HCT116 (cell line): Measurements from ENCODE around the gene KRTCAP2. TPM values are rescaled to one million over a fixed set of nuclear protein-coding genes. Genes with fewer than 3 reads are reported as not detected.

Experiments
- ATAC-seq: fragments of 200-7000 bp; cut with Tn5 transposase; 2 replicates; pipeline ENCODE4 v1.9.1; 2020; ENCODE audit warnings: mild to moderate bottlenecking, moderate library complexity
- BruUV-seq: library from RNA; stranded (reverse); fragments of 400-500 nt; replicated peaks from 2 replicates; lab custom pipeline; 2021; lab: Mats Ljungman, UMichigan
- CTCF ChIA-PET: fragments of 300-600 bp; sonication (Branson Sonifier 250); formaldehyde crosslinking; loops from one replicate; lab custom pipeline; 2021; ENCODE audit warnings: antibody characterized with exemption; lab: Charles Lee
- POLR2A ChIA-PET: fragments of 300-600, 350-600 bp; sonication (Branson Sonifier 250); formaldehyde crosslinking; loops from one replicate; lab custom pipeline; 2021; ENCODE audit warnings: antibody characterized with exemption; lab: Charles Lee
- RAD21 ChIA-PET, 2 experiments: fragments of 300-600 bp; sonication (Branson Sonifier 250); formaldehyde crosslinking; loops; one replicate each; lab custom pipeline; 2023; ENCODE audit warnings: low total read pairs in 2 of 2; ENCODE audit not compliant: uncharacterized antibody in 2 of 2, unreplicated experiment in 2 of 2, low non-redundant PET in 1 of 2; lab: Charles Lee
- DNase-seq: peaks from one replicate; pipeline ENCODE4 v3.0.0-alpha.2; 2010; ENCODE audit warnings: low read depth, low spot score
- H2AFZ ChIP-seq: fragments of 200-600 bp; shearing (Covaris generic), sonication (generic); 2 replicates; pipeline ENCODE4 v1.6.1; 2017; ENCODE audit warnings: low read depth, mixed run types, mixed read lengths, antibody characterized with exemption, low read length; ENCODE audit not compliant: poor library complexity, severe bottlenecking
- H3K27ac ChIP-seq: 2 replicates; pipeline ENCODE4 v1.5.1; 2012; ENCODE audit warnings: low read depth, low read length
- H3K27me3 ChIP-seq: fragments of 200-600 bp; sonication (generic); 2 replicates; pipeline ENCODE4 v1.6.1; 2016; ENCODE audit warnings: mixed run types, low read length, mixed read lengths; ENCODE audit not compliant: insufficient read depth
- H3K36me3 ChIP-seq, 2 experiments: fragments of 200-500 bp in 1 of 2; fragments of 200-600 bp in 1 of 2; sonication (Bioruptor generic) in 1 of 2; sonication (generic) in 1 of 2; 2 replicates each; pipeline versions ENCODE4 v1.5.1 to v1.6.1; 2014 to 2016; ENCODE audit warnings: low read length in 2 of 2, inconsistent platforms in 1 of 2, mixed read lengths in 1 of 2, mixed run types in 1 of 2; ENCODE audit not compliant: insufficient read depth in 2 of 2, control insufficient read depth in 1 of 2
- H3K4me1 ChIP-seq, 2 experiments: fragments of 200-600 bp in 1 of 2; sonication (generic) in 1 of 2; 2 replicates each; pipeline versions ENCODE4 v1.5.1 to v1.6.1; 2012 to 2017; ENCODE audit warnings: low read length in 2 of 2, inconsistent platforms in 1 of 2, mild to moderate bottlenecking in 1 of 2, mixed read lengths in 1 of 2, mixed run types in 1 of 2, moderate library complexity in 1 of 2; ENCODE audit not compliant: insufficient read depth in 2 of 2, control insufficient read depth in 1 of 2
- H3K4me2 ChIP-seq: fragments of 200-600 bp; sonication (generic); 2 replicates; pipeline ENCODE4 v1.6.1; 2017; ENCODE audit warnings: mixed run types, low read length, mixed read lengths
- H3K4me3 ChIP-seq, 2 experiments: fragments of 200-600 bp in 1 of 2; sonication (generic) in 1 of 2; replicated peaks in 1 of 2; 2 replicates each; pipeline ENCODE4 v1.5.1; 2011 to 2016; ENCODE audit warnings: low read length in 2 of 2, control low read depth in 1 of 2, low read depth in 1 of 2, mild to moderate bottlenecking in 1 of 2, mixed read lengths in 1 of 2, mixed run types in 1 of 2
- H3K79me2 ChIP-seq: fragments of 200-600 bp; sonication (generic); 2 replicates; pipeline ENCODE4 v1.6.1; 2017; ENCODE audit warnings: mild to moderate bottlenecking, mixed run types, low read length, moderate library complexity, mixed read lengths; ENCODE audit not compliant: insufficient read depth
- H3K9ac ChIP-seq: fragments of 200-600 bp; sonication (generic); 2 replicates; pipeline ENCODE4 v1.6.1; 2016; ENCODE audit warnings: low read length, mixed read lengths
- H3K9me2 ChIP-seq: fragments of 200-600 bp; sonication (generic), shearing (Covaris generic); 2 replicates; pipeline ENCODE4 v1.6.1; 2017; ENCODE audit warnings: mixed run types, mild to moderate bottlenecking, moderate library complexity; ENCODE audit not compliant: insufficient read depth
- H3K9me3 ChIP-seq, 2 experiments: fragments of 200-500 bp in 1 of 2; fragments of 200-600 bp in 1 of 2; sonication (Bioruptor generic) in 1 of 2; sonication (generic) in 1 of 2; 2 replicates each; pipeline ENCODE4 v1.6.1; 2014 to 2017; ENCODE audit warnings: low read length in 2 of 2, mixed read lengths in 2 of 2, inconsistent platforms in 1 of 2, low read depth in 1 of 2, mild to moderate bottlenecking in 1 of 2, mixed run types in 1 of 2, moderate library complexity in 1 of 2; ENCODE audit not compliant: control insufficient read depth in 1 of 2, insufficient read depth in 1 of 2
- H4K20me1 ChIP-seq: fragments of 200-600 bp; sonication (generic), shearing (Covaris generic); 2 replicates; pipeline ENCODE4 v1.6.1; 2017; ENCODE audit warnings: mixed run types, mild to moderate bottlenecking, moderate library complexity; ENCODE audit not compliant: insufficient read depth
- CBX3 ChIP-seq: IDR thresholded peaks from 2 replicates; pipeline ENCODE4 v1.6.1; 2012; ENCODE audit warnings: low read depth
- CEBPB ChIP-seq: IDR thresholded peaks from 2 replicates; pipeline ENCODE4 v1.6.1; 2012; ENCODE audit warnings: low read depth
- CTCF ChIP-seq, 3 experiments: fragments of 200-600 bp in 1 of 3; sonication (generic) in 1 of 3; IDR thresholded peaks in 2 of 3; conservative IDR thresholded peaks in 1 of 3; 2 replicates each; pipeline ENCODE4 v1.5.1; 2012 to 2017; ENCODE audit warnings: low read depth in 2 of 3, low read length in 2 of 3, antibody characterized with exemption in 1 of 3, borderline replicate concordance in 1 of 3, control low read depth in 1 of 3, mild to moderate bottlenecking in 1 of 3, mixed read lengths in 1 of 3, mixed run types in 1 of 3, moderate library complexity in 1 of 3; ENCODE audit not compliant: insufficient read depth in 1 of 3
- EGR1 ChIP-seq: IDR thresholded peaks from 2 replicates; pipeline ENCODE4 v1.6.1; 2012; ENCODE audit warnings: low read depth
- ELF1 ChIP-seq: IDR thresholded peaks from 2 replicates; pipeline ENCODE4 v1.6.1; 2012; ENCODE audit warnings: low read depth, borderline replicate concordance
- EZH2 ChIP-seq: fragments of 200-600 bp; sonication (generic); IDR thresholded peaks from 2 replicates; pipeline ENCODE4 v1.6.1; 2017; ENCODE audit warnings: antibody characterized with exemption, mixed run types
- FOSL1 ChIP-seq: IDR thresholded peaks from 2 replicates; pipeline ENCODE4 v1.6.1; 2012; ENCODE audit warnings: low read depth
- POLR2A ChIP-seq: IDR thresholded peaks from 2 replicates; pipeline ENCODE4 v1.7.0; 2011; ENCODE audit warnings: borderline replicate concordance; ENCODE audit not compliant: insufficient read depth, insufficient read length; ENCODE audit errors: extremely low read depth
- POLR2AphosphoS5 ChIP-seq: IDR thresholded peaks from 2 replicates; pipeline ENCODE4 v1.6.1; 2011; ENCODE audit warnings: mild to moderate bottlenecking, low read depth, low read length, moderate library complexity
- RAD21 ChIP-seq: IDR thresholded peaks from 2 replicates; pipeline ENCODE4 v1.6.1; 2012; ENCODE audit warnings: low read depth, mild to moderate bottlenecking
- REST ChIP-seq: IDR thresholded peaks from 2 replicates; pipeline ENCODE4 v1.6.1; 2012; ENCODE audit warnings: low read depth
- SIN3A ChIP-seq: IDR thresholded peaks from 2 replicates; pipeline ENCODE4 v1.6.1; 2012; ENCODE audit warnings: low read depth
- SP1 ChIP-seq: IDR thresholded peaks from 2 replicates; pipeline ENCODE4 v1.6.1; 2012; ENCODE audit warnings: low read depth
- TCF7L2 ChIP-seq: IDR thresholded peaks from 2 replicates; pipeline ENCODE4 v1.7.0; 2011; ENCODE audit warnings: borderline replicate concordance, inconsistent platforms; ENCODE audit not compliant: insufficient read depth, insufficient read length; ENCODE audit errors: extremely low read depth
- YY1 ChIP-seq: IDR thresholded peaks from 2 replicates; pipeline ENCODE4 v1.6.1; 2011; ENCODE audit warnings: low read length, low read depth, moderate library complexity, mild to moderate bottlenecking; ENCODE audit not compliant: insufficient replicate concordance; ENCODE audit errors: extremely low read depth
- ZBTB33 ChIP-seq: IDR thresholded peaks from 2 replicates; pipeline ENCODE4 v1.6.1; 2011; ENCODE audit warnings: mild to moderate bottlenecking, low read length, moderate library complexity; ENCODE audit not compliant: insufficient replicate concordance; ENCODE audit errors: extremely low read depth
- ZNF274 ChIP-seq: fragments of 200-500 bp; sonication (Bioruptor generic); IDR thresholded peaks from 2 replicates; pipeline ENCODE4 v1.6.1; 2014; ENCODE audit warnings: mild to moderate bottlenecking, low read depth, low read length, inconsistent platforms
- intact Hi-C: fragments of 100-400 bp; cut with micrococcal nuclease; formaldehyde crosslinking; loops from 2 replicates; pipeline ENCODE4 v1.10.0; 2022
- total RNA-seq: library from RNA; stranded (reverse); gene quantifications from one replicate; pipeline ENCODE4 v1.2.1, GENCODE V29; 2021; ENCODE audit not compliant: unreplicated experiment
- TF ChIP-seq, protein P1 (sequence below): IDR thresholded peaks from 2 replicates; pipeline ENCODE4 v1.6.1; 2012
- TF ChIP-seq, protein P2 (sequence below): IDR thresholded peaks from 2 replicates; pipeline ENCODE4 v1.6.1; 2012

KRTCAP2 gene
- total RNA-seq, 1 experiment from 2014 or later = 143 TPM

DNA sequence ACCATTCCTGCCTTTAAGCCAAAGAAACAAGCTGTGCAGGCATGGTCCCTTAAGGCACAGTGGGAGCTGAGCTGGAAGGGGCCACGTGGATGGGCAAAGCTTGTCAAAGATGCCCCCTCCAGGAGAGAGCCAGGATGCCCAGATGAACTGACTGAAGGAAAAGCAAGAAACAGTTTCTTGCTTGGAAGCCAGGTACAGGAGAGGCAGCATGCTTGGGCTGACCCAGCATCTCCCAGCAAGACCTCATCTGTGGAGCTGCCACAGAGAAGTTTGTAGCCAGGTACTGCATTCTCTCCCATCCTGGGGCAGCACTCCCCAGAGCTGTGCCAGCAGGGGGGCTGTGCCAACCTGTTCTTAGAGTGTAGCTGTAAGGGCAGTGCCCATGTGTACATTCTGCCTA is 38.8 kb downstream of the KRTCAP2 start:
- Histone ChIP-seq H3K79me2 (peaks cover 56% of the 10 kb centered on the region), H3K36me3 (peaks cover 15 to 33% of the 10 kb centered on the region in 2 experiments; a peak in 3 of 4 replicates), H3K4me2 (peak overlapping the region; percentile 89), H3K4me3 (peak overlapping the region; percentile 77 to 88), H2AFZ (no peak overlapping the region), H3K9me2 (no peaks in the 10 kb centered on the region), H3K27ac (peak overlapping the region; percentile 95), H3K9ac (peak overlapping the region; percentile 97), H3K27me3 (no peaks in the 10 kb centered on the region), H4K20me1 (no peaks in the 10 kb centered on the region), H3K4me1 (peaks cover 42 to 76% of the 10 kb centered on the region in 2 experiments), H3K9me3 (no peaks in the 10 kb centered on the region)
- intact Hi-C loops = loop anchor here (2.0 kb wide), 2 partner anchors 32 to 44 kb away; no protein-coding TSS in a partner anchor
- TF ChIP-seq POLR2AphosphoS5 (no peak), CEBPB (no peak), TCF7L2 (no peak), YY1 (no peak), ZBTB33 (no peak), REST (no peak), RAD21 (no peak), ELF1 (no peak), SIN3A (no peak), EZH2 (no peak), CTCF (IDR thresholded peaks at IDR 0.05 in 2 of 3, conservative IDR thresholded peaks at IDR 0.05 in 1 of 3; ENCODE audit: borderline replicate concordance in 1 of 3, insufficient read depth in 1 of 3, low read depth in 2 of 3, low read length in 2 of 3) (no peak), ZNF274 (no peak), CBX3 (no peak), SP1 (no peak), EGR1 (no peak), POLR2A (no peak), FOSL1 (no peak)
- TF ChIP-seq, protein P1, sequence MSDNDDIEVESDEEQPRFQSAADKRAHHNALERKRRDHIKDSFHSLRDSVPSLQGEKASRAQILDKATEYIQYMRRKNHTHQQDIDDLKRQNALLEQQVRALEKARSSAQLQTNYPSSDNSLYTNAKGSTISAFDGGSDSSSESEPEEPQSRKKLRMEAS = no peak
- TF ChIP-seq, protein P2, sequence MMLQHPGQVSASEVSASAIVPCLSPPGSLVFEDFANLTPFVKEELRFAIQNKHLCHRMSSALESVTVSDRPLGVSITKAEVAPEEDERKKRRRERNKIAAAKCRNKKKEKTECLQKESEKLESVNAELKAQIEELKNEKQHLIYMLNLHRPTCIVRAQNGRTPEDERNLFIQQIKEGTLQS = no peak
- ChIA-PET POLR2A (interaction anchor here (1.0 to 1.1 kb wide), 2 partner anchors 9 to 59 kb away, joined by 3 to 4 read pairs; no protein-coding TSS in a partner anchor), CTCF (interaction anchor here (1.6 to 2.2 kb wide), 3 partner anchors 33 to 50 kb away, joined by 5 to 10 read pairs (median 6); partner anchors contain the start of gene KRTCAP2), RAD21 (interaction anchor here in 1 of 2 experiments (1.3 kb wide), 1 partner anchor 33 kb away, joined by 5 read pairs; no protein-coding TSS in a partner anchor)
- ATAC-seq (no peak), DNase-seq (no peak)
- no TSS peak for BruUV-seq
